Measurements from ENCODE around the gene FKRP.
"Not testable (repeated sequence)": the region's sequence is repeated elsewhere in the genome, so short reads cannot be mapped to it uniquely, and the experiment has no call there.

FKRP gene

GRCh38 chr19:46745521-46746280 is at the start of gene FKRP:
Gene FKRP, plus strand, starts transcription at chr19:46746057. Its CDS starts 9,394 bp downstream, at chr19:46755451.
- DNase-seq, result peak; percentile 52

DNA sequence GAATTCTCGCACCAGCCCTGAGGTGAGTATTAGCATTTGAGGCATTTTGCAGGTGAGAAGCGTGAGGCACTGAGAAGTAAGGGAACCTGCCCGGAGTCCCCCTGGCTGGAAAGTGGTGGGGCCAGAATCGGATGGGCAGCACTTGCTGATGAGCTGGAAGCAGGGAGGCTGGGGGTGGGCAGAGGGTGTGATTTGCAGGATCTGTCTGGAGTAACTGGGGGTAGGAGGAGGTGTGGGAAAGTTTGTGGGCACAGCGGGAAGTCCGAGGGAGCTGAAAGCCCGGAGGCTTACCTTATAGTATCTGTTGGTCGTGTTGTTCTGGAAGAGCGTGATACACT is 49.0 kb upstream of the FKRP start:
- DNase-seq, result no peak

DNA sequence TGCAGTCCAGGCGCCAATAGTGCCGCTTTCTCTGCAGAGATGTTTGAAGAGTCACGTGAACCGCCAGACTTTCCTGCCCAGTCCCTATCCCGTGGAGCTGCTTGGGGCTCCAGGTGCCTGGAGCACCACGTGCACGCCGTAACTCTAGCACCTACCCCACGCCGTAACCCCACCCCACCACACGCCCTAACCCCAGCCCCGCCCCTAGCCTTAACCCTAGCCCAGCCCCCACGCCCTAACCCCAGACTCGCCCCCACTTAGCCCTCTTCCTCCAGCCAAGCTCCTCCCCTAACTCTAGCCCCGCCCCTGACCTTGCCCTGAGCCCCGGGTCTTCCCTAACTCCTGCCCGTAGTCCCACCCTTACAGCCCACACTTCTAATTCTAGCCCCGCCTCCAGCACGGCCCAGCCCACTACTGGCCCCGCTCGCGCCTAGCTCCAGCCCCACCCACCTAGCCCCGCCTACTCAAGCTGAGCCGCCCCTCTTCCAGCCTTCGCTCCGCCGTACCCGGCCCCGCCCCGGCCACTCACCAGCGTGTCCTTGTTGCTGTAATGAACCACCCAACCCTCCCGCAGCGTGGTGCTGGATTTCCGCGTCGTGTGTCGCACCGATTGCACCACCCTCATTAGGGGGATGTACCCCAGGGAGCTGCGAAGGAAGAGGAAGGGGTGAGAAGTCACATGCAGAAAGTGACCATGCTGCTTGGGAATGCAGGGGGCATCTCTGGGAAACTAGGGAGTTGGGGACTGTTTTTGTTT is 48.5 kb upstream of the FKRP start:
- peak; percentile 82 for DNase-seq

- DNase-seq, result no peak
These were observed 47.2 kb upstream of the FKRP start for GRCh38 chr19:46698395-46699321.

DNA sequence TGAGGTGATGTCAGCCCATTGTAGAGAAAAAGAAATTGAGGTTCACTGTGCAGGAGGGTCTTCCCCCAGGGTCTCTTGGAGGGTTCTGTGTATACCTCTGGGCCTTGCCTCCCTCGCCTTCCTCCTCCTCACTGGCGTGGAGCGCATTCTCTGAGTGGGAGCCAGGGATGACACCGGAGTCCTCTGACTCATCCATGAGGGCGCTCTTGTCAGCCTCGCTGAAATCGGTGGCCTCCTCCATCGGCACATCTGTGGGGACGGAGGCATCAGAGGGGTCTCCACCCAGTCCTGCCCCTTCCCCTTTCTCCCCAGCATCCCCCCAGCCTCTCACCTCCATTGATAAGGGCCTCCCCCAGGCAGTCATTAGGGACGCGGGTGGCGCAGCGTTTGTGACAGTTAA is 45.2 kb upstream of the FKRP start:
- no peak for DNase-seq

DNA sequence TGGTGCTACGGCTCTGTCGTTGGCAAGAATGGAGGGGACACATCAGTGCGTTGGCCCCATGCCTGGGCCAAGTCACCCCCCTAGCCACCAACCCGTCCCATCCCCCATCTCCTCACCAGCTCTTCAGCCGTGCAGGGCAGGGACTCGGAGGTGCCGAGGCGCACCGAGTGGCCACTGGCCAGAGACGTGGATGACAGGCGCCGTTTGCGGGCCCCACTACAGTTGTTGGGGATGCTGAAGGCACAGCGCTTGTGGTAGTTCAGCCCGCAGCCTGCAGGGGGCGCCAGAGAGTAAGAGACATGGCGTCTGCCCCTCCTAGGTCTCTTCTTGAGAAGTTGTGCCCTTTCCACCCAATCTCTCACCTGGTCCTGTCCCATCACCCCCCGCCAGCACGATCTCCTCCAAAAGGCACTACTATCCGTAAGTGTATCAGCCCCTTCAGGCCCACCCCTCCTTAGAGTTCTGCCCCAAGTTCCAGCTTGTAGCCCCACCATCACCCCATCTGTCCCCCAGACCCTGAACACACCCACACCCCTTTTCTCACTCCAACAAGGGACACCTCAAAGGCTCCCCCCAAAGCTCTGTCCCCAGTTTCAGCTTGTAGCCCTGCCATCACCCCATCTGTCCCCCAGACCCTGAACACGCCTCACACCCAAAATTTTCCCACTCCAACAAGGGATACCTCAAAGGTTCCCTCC is 41.3 kb upstream of the FKRP start:
- DNase-seq, result peak; percentile 66

- DNase-seq, result no peak
These were observed 35.2 kb upstream of the FKRP start for GRCh38 chr19:46710687-46711086.

DNA sequence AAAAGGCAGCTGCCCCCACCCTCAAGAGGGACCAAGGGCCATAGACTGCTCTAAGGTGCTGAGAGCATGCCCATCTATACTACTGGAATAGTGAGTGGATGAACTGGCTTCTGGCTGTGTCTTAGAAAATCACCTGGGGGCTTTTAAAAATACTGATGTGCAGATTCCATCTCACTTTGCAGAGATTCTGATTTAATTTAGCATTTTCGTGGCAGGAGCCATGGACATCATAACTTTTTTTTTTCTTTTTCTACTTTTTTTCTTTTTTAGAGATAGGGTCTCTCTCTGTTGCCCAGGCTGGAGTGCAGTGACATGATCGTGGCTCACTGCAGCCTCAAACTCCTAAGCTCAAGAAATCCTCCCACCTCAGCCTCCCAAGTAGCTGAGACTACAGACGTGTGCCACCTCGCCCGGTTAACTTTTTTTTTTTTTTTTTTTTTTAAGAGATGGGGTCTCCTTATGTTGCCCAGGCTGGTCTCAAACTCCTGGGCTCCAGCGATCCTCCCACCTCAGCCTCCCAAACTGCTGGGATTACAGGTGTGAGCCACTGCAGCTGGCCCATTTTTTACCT is 33.0 kb upstream of the FKRP start:
- DNase-seq, result not testable (repeated sequence)

DNA sequence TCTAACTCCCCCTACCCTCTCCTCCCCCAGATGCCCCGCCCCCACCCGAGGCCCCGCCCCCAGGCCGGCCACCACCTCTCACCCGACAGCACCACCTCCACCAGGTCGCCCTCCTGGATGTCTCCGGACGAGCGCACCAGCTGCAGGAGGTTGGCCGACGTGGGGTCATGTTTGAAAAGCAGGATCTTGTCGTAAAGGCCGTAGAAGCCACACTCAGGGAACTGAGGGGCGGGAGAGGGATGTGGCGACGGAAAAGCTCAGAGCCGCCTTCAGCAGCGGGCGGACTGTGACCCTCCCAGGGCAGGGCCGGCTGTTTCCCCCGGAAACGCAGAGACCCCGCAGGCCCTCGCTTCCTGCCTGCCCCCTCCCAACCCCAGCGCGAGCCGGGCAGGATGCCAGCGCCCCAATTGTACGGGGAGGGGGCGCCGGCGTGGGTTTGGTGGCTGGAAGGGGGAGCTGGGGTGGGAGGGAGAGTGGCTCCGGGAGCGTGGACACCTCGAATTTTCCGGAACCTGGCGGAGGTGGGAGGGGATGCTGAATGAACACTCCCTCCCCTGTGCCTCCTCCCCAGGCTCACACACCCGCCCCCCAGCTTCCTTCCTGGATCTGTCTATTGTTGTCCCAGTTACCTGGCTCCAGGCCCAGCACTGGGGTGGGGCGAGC is 31.9 kb upstream of the FKRP start:
- DNase-seq, result peak; percentile 43

GRCh38 chr19:46714444-46715106 is 31.3 kb upstream of the FKRP start:
- no peak for DNase-seq

DNA sequence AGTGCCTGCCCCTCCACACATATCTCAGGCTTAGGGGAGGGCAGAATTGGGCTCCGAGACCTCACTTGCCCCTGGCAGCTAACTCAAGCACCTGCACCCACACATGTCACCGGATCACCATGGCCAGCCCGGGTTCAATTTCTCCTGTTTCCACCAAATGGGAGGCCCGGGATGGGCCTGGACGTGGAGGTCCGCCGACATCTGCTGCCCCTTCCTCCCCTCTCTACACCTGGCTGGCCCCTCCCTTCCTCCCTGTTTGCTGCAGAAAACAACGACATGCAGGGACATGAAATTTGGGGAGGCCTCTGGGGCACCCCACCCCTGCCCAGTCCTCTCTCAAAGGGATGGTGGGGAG is 30.3 kb upstream of the FKRP start:
- DNase-seq, result no peak

- DNase-seq, result peak; percentile 63
These were observed 29.7 kb upstream of the FKRP start for GRCh38 chr19:46715975-46716671.

GRCh38 chr19:46716672-46717033 is 29.2 kb upstream of the FKRP start:
- DNase-seq, result no peak

DNA sequence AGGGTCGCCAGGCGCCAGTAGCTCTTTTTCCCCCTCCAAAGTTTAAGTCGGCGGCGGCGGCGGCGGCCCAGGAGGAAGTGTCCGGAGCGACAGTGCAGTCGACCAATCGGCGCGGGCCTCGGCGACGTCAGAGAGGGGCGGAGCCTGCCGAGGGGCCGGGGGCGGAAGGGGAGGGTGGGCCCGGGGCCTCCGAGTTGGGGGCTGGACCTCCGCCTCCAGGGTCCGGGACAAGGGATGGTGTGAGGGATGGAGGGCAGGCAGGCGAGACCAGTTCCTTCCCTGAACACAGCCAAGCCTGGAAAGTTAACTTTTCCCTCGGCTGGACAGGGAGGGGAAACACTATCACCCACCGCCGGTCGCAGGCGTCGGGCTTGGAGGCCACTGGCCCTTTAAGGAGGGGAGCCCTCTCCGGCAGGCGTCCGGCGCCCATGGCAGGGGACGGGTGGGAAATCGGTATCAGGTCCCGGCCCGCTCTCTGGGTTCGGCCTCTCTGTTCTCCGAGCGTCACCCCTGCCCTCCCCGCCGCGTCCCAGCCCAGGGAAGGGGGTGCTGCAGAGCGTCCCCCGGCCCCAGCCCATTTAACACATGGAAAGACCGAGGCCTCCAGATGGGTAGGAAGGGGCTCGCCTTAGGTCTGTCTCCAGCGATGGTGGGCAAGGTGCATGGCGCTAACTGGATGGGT is 28.7 kb upstream of the FKRP start, which contains the start of gene PRKD2:
Gene PRKD2 (minus strand): TSS at position 81 of the 682 bp plus-strand sequence. CDS start 744 bp downstream, outside the sequence.
- peak; percentile 82 for DNase-seq

- no peak for DNase-seq
These were observed 28.1 kb upstream of the FKRP start for GRCh38 chr19:46717716-46718143.

- DNase-seq, result no peak
These were observed 27.5 kb upstream of the FKRP start for GRCh38 chr19:46718157-46718933.

GRCh38 chr19:46718934-46719622 is 26.8 kb upstream of the FKRP start:
- no peak for DNase-seq
